Heart left ventricle (tissue), 13 donors: ENCODE data around the gene NAGA.

ENCODE experiments used
- POLR2A ChIP-seq, 2 donors: fragments of 450-650 bp; IDR thresholded peaks; one replicate each; pipeline ENCODE4 v1.6.1; 2017; ENCODE audit warnings: antibody characterized with exemption in 2 of 2, mild to moderate bottlenecking in 2 of 2, moderate library complexity in 2 of 2
- TF ChIP-seq, protein P1 (sequence below), 12 donors: fragments of 200-600 bp; sonication (generic) in 4 of 12; IDR thresholded peaks; one replicate each; pipeline versions ENCODE4 v1.5.0 to v1.8.0; 2018 to 2022; ENCODE audit warnings: antibody characterized with exemption in 12 of 12, mild to moderate bottlenecking in 5 of 12
- donor health status: ischemic (EF 13 %, LVEDD 7.1; RV severe dilation, severe dysfunction).
- donor health status: DM: no; HTN: yes; CAD: no.
- donor health status: DM: no; HTN: no; CAD: no.
- donor health status: ischemic (EF 25% LVEDD 6.9; RV normal size, moderate dysfunction).
- donor health status: ischemic (EF 25% LVEDD 5.7; RV mildly dilated, moderate dysfunction).
- donor health status: ischemic (EF 35%, LVEDD 5.7; RV mildly dilated, moderate dysfunction).
- donor health status: nonischemic (EF 11% LVEDD 7.7; RV severe dilation, severe dysfunction).
- donor health status: DM: yes; HTN: yes; CAD: no.
- donor health status: PGD.
- donor health status: ischemic (EF 29% LVEDD 5.4; RV normal size, mild dysfunction).
- donor health status: nonischemic (EF 23%, LVEDD 6.1; RV moderate dilation, normal function).

DNA sequence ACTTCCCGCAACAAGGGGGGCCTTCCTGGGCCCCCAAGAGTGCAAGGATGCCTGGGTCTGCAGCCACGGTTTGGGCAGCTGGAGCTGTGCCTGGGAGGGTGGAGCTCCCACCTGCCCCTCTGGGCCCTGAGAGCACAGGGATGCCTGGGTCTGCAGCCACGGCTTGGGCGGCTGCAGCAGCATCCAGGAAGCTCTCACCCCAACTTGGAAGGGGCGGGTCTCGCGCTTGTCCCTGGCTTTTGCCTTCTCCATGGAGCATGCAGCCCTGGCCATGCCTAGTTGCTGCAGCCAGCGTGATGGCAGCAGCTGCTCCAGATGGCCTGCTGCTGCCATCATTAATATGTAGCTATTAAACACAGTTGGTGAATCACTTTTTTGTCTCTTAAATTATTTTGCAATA is 35.4 kb downstream of the NAGA start:
- TF ChIP-seq POLR2A (IDR thresholded peaks at IDR 0.05) = no peak
- TF ChIP-seq, protein P1, sequence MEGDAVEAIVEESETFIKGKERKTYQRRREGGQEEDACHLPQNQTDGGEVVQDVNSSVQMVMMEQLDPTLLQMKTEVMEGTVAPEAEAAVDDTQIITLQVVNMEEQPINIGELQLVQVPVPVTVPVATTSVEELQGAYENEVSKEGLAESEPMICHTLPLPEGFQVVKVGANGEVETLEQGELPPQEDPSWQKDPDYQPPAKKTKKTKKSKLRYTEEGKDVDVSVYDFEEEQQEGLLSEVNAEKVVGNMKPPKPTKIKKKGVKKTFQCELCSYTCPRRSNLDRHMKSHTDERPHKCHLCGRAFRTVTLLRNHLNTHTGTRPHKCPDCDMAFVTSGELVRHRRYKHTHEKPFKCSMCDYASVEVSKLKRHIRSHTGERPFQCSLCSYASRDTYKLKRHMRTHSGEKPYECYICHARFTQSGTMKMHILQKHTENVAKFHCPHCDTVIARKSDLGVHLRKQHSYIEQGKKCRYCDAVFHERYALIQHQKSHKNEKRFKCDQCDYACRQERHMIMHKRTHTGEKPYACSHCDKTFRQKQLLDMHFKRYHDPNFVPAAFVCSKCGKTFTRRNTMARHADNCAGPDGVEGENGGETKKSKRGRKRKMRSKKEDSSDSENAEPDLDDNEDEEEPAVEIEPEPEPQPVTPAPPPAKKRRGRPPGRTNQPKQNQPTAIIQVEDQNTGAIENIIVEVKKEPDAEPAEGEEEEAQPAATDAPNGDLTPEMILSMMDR (IDR thresholded peaks at IDR 0.05) = no peak
